Upper lobe of left lung (tissue), 4 donors: ENCODE results near the gene KAT7.

Experiments used
- POLR2A ChIP-seq, 4 donors: fragments of 450-650 bp; IDR thresholded peaks; one replicate each; pipeline ENCODE4 v1.5.1; 2016 to 2017; ENCODE audit warnings: antibody characterized with exemption in 4 of 4, mild to moderate bottlenecking in 2 of 4
- POLR2AphosphoS5 ChIP-seq, 2 donors: sonication (generic); formaldehyde crosslinking; IDR thresholded peaks; one replicate each; pipeline ENCODE4 v1.5.1; 2017; ENCODE audit warnings: antibody characterized with exemption in 2 of 2
- TF ChIP-seq, protein P1 (sequence below), 6 experiments: fragments of 450-650 bp in 4 of 6; fragments of 200-600 bp in 2 of 6; sonication (generic) in 2 of 6; IDR thresholded peaks; one replicate each; pipeline ENCODE4 v1.5.1; 2016 to 2019; ENCODE audit warnings: antibody characterized with exemption in 6 of 6

DNA sequence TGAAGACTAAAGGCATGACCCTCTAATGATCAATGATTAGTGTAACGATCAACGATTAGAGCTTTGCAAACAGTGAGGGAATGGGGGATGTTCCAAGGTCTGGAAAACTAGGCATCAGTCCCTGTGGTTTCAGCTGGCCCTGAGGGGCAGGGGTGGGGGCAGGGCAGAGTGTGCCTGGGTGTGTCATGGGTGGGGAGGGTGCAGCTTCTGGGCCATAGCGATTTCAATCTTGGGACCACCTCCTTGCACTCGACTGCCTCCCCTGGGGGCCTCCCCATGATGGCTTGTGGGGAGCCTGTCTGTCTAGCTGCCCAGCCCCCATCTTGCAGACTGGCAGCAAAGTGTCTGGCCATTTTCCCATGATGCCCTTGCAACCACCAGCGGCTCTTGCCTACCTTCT lies 51.0 kb downstream of the KAT7 start:
- TF ChIP-seq, protein P1, sequence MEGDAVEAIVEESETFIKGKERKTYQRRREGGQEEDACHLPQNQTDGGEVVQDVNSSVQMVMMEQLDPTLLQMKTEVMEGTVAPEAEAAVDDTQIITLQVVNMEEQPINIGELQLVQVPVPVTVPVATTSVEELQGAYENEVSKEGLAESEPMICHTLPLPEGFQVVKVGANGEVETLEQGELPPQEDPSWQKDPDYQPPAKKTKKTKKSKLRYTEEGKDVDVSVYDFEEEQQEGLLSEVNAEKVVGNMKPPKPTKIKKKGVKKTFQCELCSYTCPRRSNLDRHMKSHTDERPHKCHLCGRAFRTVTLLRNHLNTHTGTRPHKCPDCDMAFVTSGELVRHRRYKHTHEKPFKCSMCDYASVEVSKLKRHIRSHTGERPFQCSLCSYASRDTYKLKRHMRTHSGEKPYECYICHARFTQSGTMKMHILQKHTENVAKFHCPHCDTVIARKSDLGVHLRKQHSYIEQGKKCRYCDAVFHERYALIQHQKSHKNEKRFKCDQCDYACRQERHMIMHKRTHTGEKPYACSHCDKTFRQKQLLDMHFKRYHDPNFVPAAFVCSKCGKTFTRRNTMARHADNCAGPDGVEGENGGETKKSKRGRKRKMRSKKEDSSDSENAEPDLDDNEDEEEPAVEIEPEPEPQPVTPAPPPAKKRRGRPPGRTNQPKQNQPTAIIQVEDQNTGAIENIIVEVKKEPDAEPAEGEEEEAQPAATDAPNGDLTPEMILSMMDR (IDR thresholded peaks at IDR 0.05) = no peak
- TF ChIP-seq POLR2A (IDR thresholded peaks at IDR 0.05) = no peak
- no peak for TF ChIP-seq POLR2AphosphoS5 (IDR thresholded peaks at IDR 0.05)
